Astrocyte of the cerebellum (primary cell): ENCODE results near the gene MYBBP1A.

Source experiments
- DNase-seq: peaks from one replicate; pipeline ENCODE4 v3.0.0-alpha.2; 2011; ENCODE audit warnings: low read depth
- H3K4me3 ChIP-seq: 2 replicates; pipeline ENCODE4 v1.5.1; 2011; ENCODE audit warnings: mild to moderate bottlenecking, low read depth, low read length, moderate library complexity
- in situ Hi-C: cut with HindIII; loops from 2 replicates; pipeline ENCODE4 v1.10.0; 2017; ENCODE audit warnings: low sequenced_read_pairs
- TF ChIP-seq, protein P1 (sequence below): IDR thresholded peaks from 2 replicates; pipeline ENCODE4 v1.5.1; 2012; ENCODE audit warnings: low read length, low read depth, moderate library complexity, mild to moderate bottlenecking; ENCODE audit errors: missing control alignments

MYBBP1A gene

GRCh38 chr17:4537451-4538235 lies 17.5 kb downstream of the MYBBP1A start:
- in situ Hi-C loops, result loop anchor here (5.0 kb wide), 1 partner anchor 75 kb away; no protein-coding TSS in a partner anchor
- no peak for DNase-seq
- TF ChIP-seq, protein P1, sequence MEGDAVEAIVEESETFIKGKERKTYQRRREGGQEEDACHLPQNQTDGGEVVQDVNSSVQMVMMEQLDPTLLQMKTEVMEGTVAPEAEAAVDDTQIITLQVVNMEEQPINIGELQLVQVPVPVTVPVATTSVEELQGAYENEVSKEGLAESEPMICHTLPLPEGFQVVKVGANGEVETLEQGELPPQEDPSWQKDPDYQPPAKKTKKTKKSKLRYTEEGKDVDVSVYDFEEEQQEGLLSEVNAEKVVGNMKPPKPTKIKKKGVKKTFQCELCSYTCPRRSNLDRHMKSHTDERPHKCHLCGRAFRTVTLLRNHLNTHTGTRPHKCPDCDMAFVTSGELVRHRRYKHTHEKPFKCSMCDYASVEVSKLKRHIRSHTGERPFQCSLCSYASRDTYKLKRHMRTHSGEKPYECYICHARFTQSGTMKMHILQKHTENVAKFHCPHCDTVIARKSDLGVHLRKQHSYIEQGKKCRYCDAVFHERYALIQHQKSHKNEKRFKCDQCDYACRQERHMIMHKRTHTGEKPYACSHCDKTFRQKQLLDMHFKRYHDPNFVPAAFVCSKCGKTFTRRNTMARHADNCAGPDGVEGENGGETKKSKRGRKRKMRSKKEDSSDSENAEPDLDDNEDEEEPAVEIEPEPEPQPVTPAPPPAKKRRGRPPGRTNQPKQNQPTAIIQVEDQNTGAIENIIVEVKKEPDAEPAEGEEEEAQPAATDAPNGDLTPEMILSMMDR, result no peak
- H3K4me3 ChIP-seq, result no peak overlapping the region

DNA sequence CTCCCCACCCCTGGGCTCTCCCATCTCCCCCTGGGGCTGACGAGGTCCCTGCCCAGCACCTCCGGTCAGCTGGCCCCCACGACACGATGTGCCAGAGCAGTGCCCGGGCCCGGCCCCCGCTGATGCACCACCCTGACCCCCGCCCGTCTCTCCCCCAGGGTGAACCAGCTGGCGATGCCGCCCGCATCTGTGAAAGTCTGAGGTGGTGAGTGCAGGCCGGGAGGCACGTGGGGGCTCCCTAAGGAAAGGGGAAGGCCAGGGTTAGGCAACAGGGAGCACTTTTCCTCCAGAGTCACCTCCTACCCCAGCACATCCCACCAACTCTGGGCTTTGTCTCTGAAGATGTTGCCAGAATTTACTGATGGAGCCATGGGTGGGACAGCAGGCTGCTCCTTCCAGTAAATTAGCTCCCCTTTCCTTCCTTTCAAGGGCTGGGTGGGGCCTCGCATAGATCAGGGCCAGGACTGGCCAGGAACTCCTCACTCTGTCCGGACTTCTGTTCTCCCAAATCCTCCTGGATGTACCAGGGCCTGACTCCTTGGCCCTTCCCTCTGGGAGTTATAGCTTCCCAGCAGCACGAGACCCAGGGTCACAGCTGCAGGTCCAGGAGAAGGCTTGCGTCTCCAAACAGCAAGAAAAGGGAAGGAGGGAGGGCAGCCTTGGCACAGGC lies 18.3 kb downstream of the MYBBP1A start:
- TF ChIP-seq, protein P1, result no peak
- in situ Hi-C loops, result loop anchor here (5.0 kb wide), 1 partner anchor 75 kb away; no protein-coding TSS in a partner anchor
- H3K4me3 ChIP-seq, result no peak overlapping the region
- DNase-seq, result no peak

- in situ Hi-C loops, result loop anchor here (5.0 kb wide), 1 partner anchor 76 kb away; no protein-coding TSS in a partner anchor
- no peak overlapping the region for H3K4me3 ChIP-seq
- TF ChIP-seq, protein P1, result no peak
- DNase-seq, result no peak
Observed at GRCh38 chr17:4536259-4536741, 18.9 kb downstream of the MYBBP1A start.

GRCh38 chr17:4535667-4536258 lies 19.4 kb downstream of the MYBBP1A start:
- TF ChIP-seq, protein P1, result no peak
- H3K4me3 ChIP-seq, result no peak overlapping the region
- no peak for DNase-seq
- in situ Hi-C loops, result loop anchor here (5.0 kb wide), 1 partner anchor 77 kb away; no protein-coding TSS in a partner anchor

GRCh38 chr17:4534928-4535666 lies 20.1 kb downstream of the MYBBP1A start:
- DNase-seq, result no peak
- in situ Hi-C loops, result loop anchor here (5.0 kb wide), 1 partner anchor 77 kb away; no protein-coding TSS in a partner anchor
- TF ChIP-seq, protein P1, result no peak
- no peak overlapping the region for H3K4me3 ChIP-seq

DNA sequence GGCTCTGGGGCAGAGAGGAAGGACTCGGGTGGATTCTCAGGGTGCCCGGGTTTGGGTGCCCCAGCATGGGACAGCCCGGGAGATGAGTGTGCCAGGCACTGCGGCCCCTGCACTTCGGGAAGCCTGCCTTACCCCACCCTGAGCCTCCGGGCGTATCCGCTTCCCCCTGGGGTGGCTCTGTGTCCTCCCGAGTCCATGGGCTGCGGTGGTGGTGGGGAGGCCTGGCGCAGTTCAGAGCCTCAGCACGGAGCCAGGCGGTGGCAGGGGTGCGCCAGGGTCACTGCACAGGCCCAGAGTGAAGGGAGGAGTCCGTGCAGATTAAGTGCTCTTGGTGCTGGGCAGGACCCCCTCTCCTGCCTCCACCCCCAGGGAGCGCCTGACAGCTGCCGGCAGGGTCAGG lies 20.7 kb downstream of the MYBBP1A start:
- in situ Hi-C loops, result no loop called here
- no peak overlapping the region for H3K4me3 ChIP-seq
- TF ChIP-seq, protein P1, result no peak
- DNase-seq, result no peak
